ENCODE measurements around the gene CDON. TPM values are rescaled to one million over a fixed set of nuclear protein-coding genes. Genes with fewer than 3 reads are reported as not detected.

Gene CDON
- total RNA-seq, 1 donor from 2014 or later, result 32.6 TPM

- DNase-seq (ENCODE audit: low spot score in 2 of 2) (no peak), FAIRE-seq (no peak)
Observed at GRCh38 chr11:126086248-126086647, 23.6 kb upstream of the CDON start.

DNA sequence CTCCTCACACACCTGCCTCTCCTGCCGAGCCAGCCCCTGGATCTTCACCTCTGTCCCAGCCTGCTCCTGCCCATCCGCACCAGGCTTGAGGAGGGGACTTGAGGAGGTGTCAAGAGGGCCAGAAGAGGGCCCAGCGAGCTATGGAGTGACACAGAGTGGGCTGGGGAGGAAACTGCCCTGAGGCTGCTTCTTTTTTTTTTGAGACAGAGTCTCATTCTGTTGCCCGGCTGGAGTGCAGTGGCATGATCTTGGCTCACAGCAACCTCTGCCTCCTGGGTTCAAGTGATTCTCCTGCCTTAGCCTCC, 21.9 kb upstream of the CDON start:
- no peak for FAIRE-seq
- no peak for DNase-seq (ENCODE audit: low spot score in 2 of 2)

- DNase-seq (ENCODE audit: low spot score in 2 of 2), result no peak
- no peak for FAIRE-seq
Observed at GRCh38 chr11:126083829-126084607, 21.4 kb upstream of the CDON start.

DNA sequence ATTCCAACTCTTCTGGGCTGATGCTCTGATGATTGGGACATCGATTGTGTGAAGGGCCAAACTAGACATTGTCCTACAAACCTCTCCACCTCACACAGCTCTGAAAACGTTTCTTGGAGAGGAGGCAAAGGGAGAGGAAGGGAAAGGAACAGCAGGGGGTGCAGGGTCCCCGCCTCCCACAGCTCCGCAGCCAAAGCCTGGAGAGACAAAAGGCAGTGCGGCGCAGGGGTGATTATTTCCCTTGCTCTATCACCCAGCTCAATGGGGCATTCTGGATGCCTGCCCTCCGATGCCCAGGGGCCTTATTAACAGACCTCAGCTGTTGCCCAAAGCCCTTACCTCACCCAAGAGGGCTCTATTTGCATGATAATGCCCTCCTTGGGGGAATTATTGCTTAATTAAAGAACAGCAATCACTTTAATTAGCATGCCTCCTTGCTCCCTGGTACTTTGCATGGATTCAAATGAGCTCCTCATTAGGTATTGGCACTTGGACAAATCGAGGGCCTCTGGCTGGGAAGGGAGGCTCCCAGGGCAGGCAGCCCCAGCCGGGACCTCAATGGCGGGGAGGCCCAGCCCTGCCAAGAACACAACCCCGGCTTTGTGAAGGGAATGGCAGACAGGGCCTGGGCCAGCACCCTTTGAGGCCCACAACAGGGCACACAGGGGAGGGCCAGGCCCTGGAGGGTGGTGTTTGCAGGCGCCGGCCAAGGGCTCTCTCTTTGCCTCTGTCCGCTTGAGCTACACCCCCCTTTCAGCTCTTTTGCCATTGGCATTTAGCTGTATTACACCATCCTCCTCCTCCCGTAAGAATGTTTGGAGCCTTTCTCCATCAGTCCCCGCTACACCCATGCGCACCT, 19.8 kb upstream of the CDON start:
- FAIRE-seq (no peak), DNase-seq (ENCODE audit: low spot score in 2 of 2) (peak; percentile 38 to 53)

DNA sequence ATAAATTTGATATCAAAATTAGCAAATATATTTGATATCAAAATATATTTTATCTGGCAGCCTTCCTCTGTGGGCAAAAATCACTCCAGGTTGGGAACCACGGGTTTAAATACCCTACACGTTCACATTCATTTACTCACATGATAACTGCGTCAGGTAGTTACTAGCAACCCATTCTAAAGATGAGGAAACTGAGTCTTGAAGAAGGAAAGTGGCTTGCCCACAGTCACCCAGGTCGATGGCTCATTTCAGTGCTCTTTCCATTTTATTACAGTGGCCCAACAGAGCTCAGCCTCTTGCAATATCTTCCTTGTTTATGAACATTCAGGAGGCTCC, 19.2 kb upstream of the CDON start:
- DNase-seq (ENCODE audit: low spot score in 2 of 2), result no peak
- FAIRE-seq, result no peak

DNA sequence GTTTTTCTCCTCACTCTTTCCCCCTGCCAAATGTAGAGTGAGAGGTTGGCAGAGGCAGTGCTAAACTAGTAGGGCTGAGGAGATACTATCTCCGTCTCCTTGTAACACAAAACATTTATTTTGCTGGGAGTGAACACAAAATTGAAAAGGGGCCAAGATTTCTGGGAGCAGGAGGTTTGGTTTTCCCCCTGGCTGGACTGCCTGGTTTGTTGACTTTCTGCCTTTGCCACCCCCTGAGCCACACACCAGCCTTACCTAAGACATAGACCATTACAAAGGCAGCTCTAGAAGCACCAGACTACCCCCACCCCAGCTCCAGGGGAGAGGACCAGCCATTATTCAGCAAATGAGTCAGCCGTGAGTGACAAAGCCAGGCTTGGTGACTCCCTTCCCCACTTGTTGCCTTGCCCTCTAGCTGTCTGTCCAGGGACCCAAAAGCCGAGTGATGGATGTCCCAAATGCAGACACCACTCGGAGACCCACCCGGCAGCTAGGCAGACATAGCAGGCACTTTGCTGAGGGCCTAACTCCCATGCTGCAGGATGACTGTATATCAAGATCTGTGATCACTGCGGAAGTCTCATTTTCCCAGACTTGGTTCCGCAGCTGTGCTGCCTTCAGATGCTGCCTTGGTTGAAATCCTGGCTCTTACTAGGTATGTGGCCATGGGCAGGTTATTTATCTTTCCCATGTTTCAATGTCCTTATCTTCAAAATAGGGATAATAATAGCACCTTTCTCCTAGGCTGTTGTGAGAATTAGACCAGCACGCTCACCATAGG, 17.7 kb upstream of the CDON start:
- no peak for DNase-seq (ENCODE audit: low spot score in 2 of 2)
- no peak for FAIRE-seq

GRCh38 chr11:126079621-126080124, 17.0 kb upstream of the CDON start:
- FAIRE-seq (no peak), DNase-seq (ENCODE audit: low spot score in 2 of 2) (no peak)

DNA sequence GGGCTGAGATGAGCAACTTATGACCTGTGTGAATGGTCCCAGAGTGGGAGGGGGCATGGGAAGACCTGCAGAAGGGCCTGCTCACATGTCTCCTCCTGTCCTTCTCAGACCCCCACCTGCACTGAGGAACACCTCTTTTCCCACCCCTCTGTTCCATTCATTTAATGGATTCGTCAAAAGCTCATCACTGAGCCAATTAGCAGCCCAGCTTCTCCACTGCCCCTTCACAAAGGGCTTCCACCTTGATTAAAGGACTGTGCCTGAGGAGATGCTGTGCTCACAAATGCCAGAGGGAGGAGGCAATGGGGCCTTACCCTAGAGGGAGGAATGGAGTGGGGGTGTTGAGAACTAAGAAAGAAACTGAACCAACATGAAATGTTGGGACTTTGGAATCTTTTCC, 14.0 kb upstream of the CDON start:
- DNase-seq (ENCODE audit: low spot score in 2 of 2), result no peak
- no peak for FAIRE-seq

DNA sequence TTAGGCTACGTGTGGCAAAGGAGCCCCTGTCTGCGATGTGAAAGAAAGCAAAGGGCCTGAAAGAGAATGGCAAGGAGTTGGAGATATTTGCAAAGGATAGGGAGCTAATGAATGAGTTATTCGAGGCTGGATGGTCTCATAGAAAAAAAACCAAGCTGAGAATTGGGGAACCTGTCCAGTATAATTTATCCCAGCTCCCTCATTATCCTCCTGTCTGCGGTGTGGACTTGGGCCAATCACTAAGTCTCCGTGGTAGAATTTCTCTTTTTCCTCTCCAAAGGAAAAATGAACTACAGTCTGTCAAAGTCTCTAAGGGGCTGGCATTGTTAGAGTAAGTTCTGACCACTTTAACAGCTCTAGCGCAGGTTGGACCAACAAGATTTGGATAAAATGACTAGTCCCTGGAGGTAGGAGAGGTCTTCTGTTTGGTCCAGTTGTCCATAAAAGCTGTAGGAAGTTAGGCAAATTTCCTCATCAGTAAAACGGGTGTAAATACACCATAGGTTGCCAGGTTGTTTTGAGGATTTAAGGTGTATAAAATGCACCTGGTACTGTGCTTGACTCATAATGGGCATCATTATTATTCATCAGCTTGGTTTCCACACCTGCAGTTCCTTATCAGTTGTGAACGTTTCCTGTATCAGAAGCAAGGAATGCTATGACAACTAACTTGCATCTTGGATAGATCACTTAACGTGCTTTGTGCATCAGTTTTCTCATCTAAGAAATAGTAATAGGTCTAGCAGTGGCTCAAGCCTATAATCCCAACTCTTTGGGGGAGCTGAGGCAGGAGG, 10.3 kb upstream of the CDON start:
- DNase-seq (ENCODE audit: low spot score in 2 of 2), result no peak
- no peak for FAIRE-seq

- FAIRE-seq (no peak), DNase-seq (ENCODE audit: low spot score in 2 of 2) (no peak)
Observed at GRCh38 chr11:126072141-126072741, 9.6 kb upstream of the CDON start.

- no peak for DNase-seq (ENCODE audit: low spot score in 2 of 2)
- FAIRE-seq, result no peak
Observed at GRCh38 chr11:126063507-126063852, 814 bp upstream of the CDON start.

- FAIRE-seq, result no peak
- DNase-seq (ENCODE audit: low spot score in 2 of 2), result peak; percentile 32 to 45
Observed at GRCh38 chr11:126061707-126062678, 673 bp downstream of the CDON start.

DNA sequence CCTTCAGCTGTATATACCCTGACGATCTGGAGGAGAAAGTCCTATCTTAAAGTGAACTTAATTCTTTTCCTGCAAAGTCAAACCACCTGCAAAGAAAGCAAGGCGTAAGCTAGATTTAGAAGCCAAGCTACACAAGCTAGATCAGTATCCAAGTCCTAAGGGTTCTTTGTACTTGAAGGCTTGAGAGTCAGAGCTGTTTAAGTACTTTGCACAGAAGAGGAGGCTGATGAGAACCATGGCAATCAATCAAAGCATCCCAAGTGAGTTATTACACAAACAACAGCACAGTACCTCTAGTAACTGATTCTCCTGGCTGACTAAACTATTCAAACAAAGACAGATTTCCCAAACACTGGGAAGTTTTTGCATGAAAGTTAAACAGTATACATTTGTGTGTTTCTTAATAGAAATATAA, 1.9 kb downstream of the CDON start:
- FAIRE-seq, result no peak
- DNase-seq (ENCODE audit: low spot score in 2 of 2), result no peak

DNA sequence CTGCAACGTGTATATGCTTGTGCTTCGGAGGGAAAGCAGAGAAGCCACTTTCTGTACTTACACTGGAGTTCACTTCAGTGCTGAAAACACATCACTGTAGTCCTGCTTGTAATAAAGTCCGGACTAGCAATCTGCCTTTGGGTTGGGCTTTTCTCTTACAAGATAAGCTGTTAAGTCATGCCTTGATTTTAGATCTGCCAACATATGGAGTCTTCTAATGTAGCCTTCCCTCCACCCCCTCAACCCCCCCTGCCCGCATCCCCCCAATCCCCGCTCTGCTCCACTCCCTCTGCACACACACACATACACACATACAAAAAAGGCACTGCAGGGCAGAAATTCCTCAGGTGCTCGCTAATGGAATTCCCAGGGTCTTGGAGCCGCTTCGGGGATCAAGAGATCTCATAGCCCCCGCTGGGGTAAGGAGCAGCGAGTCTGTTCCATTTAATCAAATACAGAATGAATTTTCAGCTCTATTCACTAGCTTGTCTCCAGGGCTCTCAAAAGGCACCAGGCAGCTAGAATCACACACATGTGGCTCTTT, 3.4 kb downstream of the CDON start:
- DNase-seq (ENCODE audit: low spot score in 2 of 2) (no peak), FAIRE-seq (no peak)

GRCh38 chr11:126058105-126058874, 4.4 kb downstream of the CDON start:
- DNase-seq (ENCODE audit: low spot score in 2 of 2) (no peak), FAIRE-seq (no peak)

DNA sequence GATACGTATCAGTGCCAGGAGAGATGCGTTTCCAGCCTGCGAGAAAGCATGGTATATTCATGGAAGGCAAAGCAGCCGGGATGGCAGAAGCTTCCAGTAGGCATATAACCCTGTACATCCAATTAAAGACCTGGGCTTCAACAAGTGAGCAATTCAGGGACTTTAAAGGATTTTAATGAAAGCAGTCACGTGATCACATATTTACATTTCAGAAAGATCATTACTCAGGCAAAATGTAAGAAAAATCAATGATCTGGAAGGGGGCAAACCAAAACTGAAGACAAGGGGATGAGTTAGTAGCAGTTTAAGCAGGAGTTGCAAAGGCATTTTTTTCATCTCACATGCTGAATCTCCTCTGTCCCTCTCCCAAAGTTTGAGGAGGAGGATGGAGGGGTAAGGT, 7.8 kb downstream of the CDON start:
- DNase-seq (ENCODE audit: low spot score in 2 of 2) (no peak), FAIRE-seq (no peak)

DNA sequence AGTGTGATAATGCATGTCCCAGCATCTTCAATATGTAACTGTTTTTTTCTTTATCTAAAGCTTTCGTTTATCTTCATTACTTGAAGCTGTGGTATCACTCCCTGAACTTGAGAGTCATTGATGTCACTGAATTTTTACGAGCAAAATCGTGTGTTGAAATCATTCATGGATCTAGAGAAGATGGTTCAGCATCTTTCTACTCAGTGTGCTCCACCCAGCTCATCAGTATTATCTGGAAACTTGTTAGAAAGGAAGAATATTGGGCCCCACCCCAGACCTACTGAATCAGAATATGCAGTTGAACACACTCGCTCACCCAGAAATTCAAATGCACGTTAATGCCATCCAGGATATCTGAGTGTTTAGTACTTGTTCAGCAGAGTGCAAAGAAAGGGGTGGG, 8.3 kb downstream of the CDON start:
- FAIRE-seq, result no peak
- DNase-seq (ENCODE audit: low spot score in 2 of 2), result no peak
